Ovary (tissue), 3 donors: ENCODE measurements around the gene BCAT1.

Source experiments
- EP300 ChIP-seq: sonication (generic); formaldehyde crosslinking; IDR thresholded peaks from one replicate; pipeline ENCODE4 v1.6.1; 2017; ENCODE audit warnings: antibody characterized with exemption
- TF ChIP-seq, protein P1 (sequence below), 3 donors: fragments of 450-650 bp in 2 of 3; fragments of 200-600 bp in 1 of 3; IDR thresholded peaks; one replicate each; pipeline versions ENCODE4 v1.5.1 to v1.8.0; 2016 to 2022; ENCODE audit warnings: antibody characterized with exemption in 3 of 3, mild to moderate bottlenecking in 1 of 3
- donor health status: DM: no; HTN: no; CAD: no.

DNA sequence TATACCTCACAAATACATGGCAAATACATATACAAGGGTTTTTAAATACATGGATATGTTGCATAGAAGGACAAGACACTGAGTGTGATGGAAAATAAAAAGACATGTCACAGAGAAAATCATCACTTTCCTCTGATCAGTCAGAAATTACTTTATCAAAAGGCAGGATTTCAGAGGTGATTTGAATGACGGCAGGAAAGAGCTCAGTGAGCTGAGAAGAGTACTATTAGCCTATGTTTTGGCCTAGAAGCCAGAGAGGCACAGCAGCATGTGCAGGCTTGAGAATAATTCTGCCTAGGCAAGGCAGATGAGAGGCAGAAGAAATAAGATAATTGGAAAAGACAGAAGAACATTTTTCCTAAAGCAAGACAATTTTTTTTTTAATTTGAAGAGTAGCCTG, 94.9 kb downstream of the BCAT1 start:
- TF ChIP-seq, protein P1, sequence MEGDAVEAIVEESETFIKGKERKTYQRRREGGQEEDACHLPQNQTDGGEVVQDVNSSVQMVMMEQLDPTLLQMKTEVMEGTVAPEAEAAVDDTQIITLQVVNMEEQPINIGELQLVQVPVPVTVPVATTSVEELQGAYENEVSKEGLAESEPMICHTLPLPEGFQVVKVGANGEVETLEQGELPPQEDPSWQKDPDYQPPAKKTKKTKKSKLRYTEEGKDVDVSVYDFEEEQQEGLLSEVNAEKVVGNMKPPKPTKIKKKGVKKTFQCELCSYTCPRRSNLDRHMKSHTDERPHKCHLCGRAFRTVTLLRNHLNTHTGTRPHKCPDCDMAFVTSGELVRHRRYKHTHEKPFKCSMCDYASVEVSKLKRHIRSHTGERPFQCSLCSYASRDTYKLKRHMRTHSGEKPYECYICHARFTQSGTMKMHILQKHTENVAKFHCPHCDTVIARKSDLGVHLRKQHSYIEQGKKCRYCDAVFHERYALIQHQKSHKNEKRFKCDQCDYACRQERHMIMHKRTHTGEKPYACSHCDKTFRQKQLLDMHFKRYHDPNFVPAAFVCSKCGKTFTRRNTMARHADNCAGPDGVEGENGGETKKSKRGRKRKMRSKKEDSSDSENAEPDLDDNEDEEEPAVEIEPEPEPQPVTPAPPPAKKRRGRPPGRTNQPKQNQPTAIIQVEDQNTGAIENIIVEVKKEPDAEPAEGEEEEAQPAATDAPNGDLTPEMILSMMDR (IDR thresholded peaks at IDR 0.05): no peak
- no peak for TF ChIP-seq EP300
